SIG-M5 (cell line): ENCODE results near the gene TBC1D10B.

Source experiments
- DNase-seq: peaks from one replicate; lab custom pipeline; 2025; lab: John Stamatoyannopoulos, UW

The TBC1D10B gene

DNA sequence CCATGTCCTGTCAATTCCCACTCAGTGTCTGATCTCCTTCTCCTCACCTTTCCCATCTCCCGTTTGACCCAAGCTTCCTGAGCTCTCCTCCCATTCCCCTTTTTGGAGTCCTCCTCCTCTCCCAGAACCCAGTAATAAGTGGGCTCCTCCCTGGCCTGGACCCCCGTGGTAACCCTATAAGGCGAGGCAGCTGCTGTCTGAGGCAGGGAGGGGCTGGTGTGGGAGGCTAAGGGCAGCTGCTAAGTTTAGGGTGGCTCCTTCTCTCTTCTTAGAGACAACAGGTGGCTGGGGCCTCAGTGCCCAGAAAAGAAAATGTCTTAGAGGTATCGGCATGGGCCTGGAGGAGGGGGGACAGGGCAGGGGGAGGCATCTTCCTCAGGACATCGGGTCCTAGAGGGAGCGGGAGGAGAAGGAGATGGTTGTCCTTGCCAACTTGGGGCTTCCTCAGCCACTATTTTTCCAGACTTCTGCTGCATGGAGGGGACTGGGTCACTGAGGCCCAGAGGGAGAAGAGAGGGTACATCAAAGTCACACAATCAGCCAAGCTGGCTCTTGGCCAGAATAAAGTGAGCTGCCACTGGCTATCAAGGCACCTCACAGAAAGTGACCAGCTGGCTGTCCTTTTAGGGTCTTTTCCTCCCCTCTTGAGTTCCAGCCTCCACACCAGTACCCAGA is 1.9 kb upstream of the TBC1D10B start:
- no peak for DNase-seq

- DNase-seq, result no peak
These were observed 1.0 kb upstream of the TBC1D10B start for GRCh38 chr16:30371248-30371816.

GRCh38 chr16:30369938-30370455 is 297 bp downstream of the TBC1D10B start:
- DNase-seq, result no peak

DNA sequence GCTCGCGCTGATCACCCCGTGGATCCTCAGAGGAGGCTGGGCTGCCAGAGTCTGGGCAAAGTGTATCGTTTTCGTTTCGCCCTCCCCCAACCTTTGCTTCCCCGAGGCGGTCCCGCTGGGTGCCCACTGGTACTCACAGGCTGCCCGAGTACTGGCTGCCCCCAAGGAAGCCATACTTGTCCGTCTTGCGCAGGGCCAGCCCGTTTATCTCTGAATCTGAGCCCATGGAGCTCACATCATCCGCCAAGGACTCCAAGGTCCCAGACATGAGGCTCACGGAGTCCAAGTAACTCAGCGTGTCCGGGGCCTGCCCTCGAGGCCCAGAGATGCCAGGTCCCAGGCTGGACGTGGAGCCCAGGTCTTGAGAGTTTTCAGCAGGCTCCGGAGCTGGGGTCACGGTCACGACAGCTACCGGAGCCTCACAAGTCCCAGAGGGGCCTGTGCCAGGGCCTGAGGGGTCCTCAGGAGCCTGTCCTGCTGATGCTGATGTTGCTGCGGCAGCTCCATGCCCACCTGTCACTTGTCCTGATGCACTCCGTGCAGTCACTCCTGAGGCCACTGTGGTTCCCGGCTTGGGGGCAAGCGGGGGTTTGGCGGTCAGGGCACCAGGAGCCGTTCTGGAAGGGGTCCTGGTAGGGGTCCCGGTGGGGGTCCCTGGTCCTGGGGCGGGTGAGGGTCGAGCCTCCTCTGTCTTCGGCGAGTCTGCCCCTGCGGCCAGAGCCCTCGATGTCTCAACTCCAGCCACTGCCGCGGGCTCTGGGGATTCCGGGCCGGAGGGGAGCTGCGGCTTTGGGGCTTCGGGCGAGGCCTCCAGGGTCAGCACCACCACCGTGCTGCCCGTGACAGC is 980 bp downstream of the TBC1D10B start:
- no peak for DNase-seq

- DNase-seq, result no peak
These were observed 1.6 kb downstream of the TBC1D10B start for GRCh38 chr16:30368792-30369090.

DNA sequence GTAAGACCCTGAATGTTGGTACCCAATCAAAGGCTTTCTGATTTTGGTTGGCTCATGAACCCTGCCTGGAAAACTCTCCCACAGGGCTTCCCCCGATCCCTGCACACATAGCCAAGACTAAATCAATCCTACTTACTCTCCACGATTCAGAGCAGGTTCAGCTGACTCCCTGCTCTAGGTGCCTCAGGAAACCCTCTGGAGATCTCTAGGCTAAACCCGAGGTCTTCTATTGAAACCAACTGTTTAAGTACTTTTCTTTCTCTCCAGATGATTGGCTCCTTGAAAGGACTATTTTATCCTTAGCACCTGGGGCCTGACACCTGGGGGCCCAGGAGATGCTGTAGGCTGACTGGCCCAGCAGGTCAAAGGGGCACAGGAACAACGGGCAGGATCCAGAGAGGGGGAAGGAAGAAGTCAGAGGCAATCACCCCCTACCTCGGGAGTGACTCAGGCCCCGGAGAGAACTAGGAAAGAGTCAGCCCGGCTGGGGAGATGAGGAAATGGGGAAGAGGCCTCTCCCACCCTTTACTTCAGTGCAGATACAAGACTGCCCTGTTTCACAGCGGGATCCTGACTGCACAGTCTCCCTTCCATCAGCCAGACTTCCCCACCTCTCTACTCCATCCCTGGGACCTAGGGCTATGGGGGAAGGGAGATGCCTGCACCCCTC is 2.0 kb downstream of the TBC1D10B start:
- DNase-seq, result no peak

DNA sequence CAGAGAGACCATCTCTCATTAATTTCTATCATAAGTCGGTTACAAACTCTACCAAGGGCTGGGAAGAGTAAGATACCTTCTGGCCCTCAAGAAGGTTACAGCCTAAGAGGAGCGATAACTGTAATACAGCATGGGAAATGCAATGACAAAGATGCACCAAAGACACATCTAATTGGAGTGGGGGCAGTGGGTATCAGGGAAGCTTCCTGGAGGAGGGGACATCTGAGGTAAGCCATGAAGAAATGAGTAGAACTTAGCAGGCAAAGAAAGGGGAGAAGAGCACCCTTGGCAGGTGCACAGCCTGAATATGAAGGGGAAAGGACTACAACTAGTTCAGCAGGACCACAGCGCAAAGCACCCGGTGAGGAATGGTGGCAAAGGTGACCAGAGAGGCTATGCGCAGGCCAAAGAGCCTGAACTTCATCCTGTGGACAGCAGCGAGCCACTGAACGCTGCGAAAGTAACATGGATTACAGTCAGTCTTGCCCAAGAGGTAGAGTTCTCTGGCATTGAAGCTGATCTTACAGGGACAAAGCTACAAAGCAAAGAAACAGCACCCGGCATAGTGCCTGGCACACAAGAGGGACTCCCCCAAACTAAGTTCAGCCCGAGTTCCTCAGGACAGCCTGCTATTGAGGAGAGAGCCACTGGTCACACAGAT is 2.8 kb downstream of the TBC1D10B start:
- DNase-seq, result no peak

- DNase-seq, result no peak
These were observed 3.8 kb downstream of the TBC1D10B start for GRCh38 chr16:30366511-30366910.

- no peak for DNase-seq
These were observed 5.1 kb downstream of the TBC1D10B start for GRCh38 chr16:30365200-30365599.

DNA sequence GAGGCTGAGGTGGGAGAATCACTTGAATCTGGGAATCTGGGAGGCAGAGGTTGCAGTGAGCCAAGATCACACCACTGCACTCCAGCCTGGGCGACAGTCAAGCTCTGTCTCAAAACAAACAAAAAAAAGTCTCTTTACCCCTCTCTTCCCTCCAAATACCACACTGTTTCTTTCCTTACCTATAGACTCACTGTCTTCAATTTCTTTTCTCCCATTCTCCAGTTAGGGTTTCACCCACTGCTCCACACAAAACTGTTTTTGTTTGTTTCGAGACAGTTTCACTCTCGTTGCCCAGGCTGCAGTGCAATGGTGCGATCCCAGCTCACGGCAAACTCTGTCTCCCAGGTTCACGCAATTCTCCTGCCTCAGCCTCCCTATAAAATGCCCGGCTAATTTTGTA is 9.1 kb downstream of the TBC1D10B start:
- no peak for DNase-seq

- DNase-seq, result no peak
These were observed 10.5 kb downstream of the TBC1D10B start for GRCh38 chr16:30359871-30360170.

- no peak for DNase-seq
These were observed 11.1 kb downstream of the TBC1D10B start for GRCh38 chr16:30358990-30359870.

DNA sequence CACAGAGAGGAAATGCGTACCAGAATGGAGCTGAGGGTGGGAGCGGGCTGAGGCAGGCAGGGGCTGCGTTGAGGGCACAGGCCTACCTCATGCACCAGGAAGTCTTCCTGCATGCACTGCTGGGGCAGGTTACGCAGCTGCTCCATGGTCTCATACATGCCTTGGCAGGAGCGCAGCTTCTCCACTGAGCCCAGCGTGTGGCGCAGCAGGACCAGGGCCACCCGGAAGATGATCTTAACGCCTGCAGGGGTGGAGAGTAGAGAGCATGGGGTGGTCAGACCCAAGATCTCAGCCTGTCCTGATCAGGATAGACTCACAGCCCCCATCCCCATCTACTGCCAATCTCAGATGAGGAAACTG is 11.7 kb downstream of the TBC1D10B start:
- DNase-seq, result no peak

DNA sequence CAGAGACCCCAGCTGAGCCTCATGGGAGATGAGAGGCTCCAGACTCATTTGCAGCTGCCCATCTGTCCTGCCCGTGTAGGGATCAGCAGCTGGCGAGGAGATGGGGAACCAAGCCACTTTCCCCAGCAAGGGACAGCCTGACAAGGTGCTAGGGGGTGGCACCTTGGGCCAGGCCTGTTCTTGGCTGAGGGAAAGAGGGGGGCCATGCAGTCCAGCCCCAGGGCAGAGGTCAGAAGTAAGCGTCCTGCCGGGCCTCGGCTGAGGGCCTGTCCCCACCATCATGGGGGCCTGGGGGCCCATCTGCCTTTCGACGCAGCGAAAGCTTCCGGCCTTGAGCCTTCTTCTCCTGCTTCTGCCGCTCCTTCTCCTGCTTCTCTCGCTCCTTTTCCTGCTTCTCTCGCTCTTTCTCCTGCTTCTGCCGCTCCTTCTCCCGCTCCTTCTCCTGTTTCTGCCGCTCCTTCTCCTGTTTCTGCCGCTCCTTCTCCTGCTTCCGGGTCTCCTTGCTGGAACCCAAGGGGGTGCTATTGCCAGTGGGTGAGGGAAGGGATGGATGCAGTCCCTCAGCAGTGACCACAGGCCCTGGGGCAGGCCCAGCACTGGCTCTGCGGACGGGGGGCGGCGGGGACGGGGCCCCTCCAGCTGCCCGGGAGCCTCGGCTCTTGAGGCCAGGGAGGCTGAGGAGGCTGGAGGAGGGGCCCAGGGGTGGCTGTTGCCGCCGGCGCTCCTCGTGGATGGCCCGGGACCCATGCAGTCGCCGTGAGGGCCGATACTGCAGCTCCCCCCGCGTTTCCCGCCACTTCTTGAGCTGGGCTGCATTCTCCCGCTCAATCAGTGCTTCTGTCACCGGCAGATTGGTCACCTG is 12.3 kb downstream of the TBC1D10B start:
- DNase-seq, result no peak

DNA sequence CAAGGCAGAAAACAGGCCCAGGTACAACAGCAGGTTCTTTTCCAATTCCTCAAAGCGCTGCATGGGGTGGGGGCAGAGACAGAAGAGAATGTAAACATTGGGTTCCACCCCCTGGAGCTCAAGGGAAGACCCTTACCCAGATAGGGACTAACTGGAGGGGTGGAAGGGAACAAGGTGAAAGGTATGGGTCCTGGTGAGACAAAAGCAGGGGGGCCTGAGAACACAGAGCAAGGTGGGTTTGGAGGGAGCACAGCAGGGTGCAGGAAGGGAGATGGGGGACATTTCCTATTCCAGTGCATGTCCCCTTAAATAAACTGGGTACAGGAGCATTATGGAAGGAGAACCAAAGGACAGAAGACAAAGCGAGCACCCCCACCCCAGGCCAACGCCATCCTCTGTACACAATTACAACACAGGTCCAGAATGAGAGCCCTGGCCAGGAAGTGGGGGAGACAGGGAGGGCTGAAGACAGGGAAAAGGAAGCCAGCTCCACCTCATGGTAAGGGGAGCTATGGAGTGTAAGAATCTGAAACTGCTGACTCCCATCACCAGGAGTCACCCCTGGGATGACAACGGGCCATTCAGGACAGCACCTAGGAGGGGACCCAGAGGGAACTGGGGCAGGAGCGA is 13.1 kb downstream of the TBC1D10B start:
- DNase-seq, result no peak

DNA sequence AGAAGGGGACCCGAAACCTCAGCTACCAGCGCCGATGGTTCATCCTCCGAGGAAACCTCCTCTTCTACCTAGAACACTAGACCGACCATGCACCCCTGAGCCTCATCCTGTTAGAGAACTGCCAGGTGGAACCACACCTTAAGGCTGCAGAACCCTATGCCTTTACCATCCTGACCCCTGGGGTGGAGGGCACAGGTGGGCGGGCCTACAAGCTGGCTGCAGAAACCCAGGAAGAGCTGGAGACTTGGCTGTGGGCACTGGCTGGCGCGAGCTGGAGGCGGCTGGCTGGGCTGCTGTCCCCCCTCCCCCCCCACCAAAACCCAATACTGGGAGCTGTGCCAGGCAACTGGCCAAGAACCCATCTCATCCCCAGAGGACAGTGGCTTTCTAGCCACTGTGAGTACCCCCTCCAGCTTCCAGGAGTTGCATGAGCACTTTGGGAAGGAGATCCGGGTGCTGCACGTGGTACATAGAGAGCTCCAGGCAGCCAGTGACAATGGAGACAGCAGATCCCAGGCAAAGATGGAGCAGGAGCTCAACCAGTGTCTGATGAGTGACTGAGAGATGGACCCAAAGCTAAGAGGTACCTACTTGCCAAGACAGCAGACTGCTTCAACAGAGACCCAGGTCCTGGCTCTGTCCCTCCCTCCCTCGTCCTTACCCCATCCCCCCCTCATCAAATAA is 13.8 kb downstream of the TBC1D10B start:
- DNase-seq, result no peak

DNA sequence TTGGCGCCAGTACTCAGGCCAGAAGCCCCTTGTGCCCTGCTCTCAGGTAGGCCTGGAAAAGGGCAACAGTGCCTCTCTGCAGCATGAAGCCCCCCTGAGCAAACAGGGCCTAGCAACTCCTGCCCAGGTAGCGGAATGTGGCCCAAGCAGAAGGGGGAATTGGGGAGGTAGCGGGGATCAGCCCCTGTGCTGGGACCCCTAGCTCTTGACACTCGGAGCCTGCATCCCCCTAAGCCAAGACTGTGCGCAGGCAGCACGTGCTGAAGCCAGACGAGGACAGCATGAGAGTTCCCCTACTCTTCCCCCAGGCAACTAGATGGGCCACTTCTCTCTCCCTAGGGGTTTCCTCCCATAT is 14.4 kb downstream of the TBC1D10B start:
- DNase-seq, result no peak

DNA sequence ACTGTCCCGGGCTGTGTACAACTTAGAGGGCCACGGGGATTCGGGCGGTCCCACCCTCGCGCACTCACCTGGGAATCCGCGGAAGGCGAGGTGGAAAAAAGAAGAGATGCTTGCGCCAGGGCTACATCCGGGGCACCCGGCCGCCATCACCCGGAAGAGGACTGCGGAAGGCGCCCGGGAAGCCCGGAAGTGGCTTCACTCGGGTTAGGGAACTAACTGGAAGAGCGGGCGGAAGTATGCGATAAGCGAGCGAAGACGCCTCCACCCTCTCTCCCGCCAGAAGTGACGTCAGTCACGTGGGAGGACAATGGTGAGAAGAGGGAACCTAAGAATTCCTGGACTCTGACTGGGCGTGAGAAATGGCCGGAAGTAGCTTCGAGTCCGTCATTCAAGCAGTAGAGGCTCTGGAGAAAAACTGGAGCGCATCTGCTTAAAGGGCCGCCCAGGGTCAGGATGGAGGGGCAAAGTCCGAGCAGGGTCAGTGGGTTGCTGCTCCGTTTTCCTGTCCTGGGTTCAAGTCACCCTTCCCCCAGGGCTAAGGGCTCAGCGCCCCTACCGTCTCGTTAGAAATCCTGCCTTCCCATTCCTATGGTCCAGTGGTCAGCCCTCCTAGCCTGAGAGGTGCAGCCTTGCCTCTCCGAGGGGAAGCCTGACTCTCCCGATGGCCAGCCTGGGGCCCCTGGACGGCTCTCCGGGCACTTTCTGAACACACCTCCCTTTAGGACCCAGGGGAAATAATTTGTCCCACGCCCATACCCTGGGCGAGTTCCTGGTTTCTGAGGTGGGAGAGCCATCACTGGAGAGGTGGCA is 14.9 kb downstream of the TBC1D10B start, which contains the start of gene CD2BP2:
TSS of gene CD2BP2 (minus strand) at position 165 of the 810 bp plus-strand sequence. CDS start 627 bp downstream, outside the sequence.
- peak; percentile 84 for DNase-seq
